Small intestine (tissue), 7 donors: ENCODE data around the gene ZNF787. TPM values are rescaled to one million over a fixed set of nuclear protein-coding genes. Genes with fewer than 3 reads are reported as not detected.

ENCODE experiments used
- DNase-seq, 2 donors: peaks; one replicate each; pipeline versions ENCODE4 v3.0.0 to v3.0.0-alpha.2; 2013
- FAIRE-seq: peaks from 2 replicates; lab custom pipeline; 2012; peaks lifted over from hg19 to GRCh38; lab: Jason Lieb, UNC
- H3K27ac ChIP-seq, 3 donors: one replicate each; pipeline ENCODE4 v1.5.1; 2013; ENCODE audit warnings: low read length in 2 of 3, mild to moderate bottlenecking in 2 of 3, control low read depth in 1 of 3, inconsistent platforms in 1 of 3, low read depth in 1 of 3, moderate library complexity in 1 of 3
- H3K27me3 ChIP-seq, 3 donors: one replicate each; pipeline ENCODE4 v1.6.1; 2013; ENCODE audit warnings: low read length in 3 of 3, inconsistent platforms in 1 of 3; ENCODE audit not compliant: control insufficient read depth in 3 of 3, insufficient read depth in 3 of 3
- H3K36me3 ChIP-seq, 3 donors: one replicate each; pipeline ENCODE4 v1.6.1; 2013; ENCODE audit warnings: low read length in 3 of 3, inconsistent platforms in 1 of 3, low read depth in 1 of 3, mild to moderate bottlenecking in 1 of 3, moderate library complexity in 1 of 3; ENCODE audit not compliant: control insufficient read depth in 3 of 3, insufficient read depth in 2 of 3
- H3K4me1 ChIP-seq, 3 donors: one replicate each; pipeline ENCODE4 v1.6.1; 2013; ENCODE audit warnings: low read length in 2 of 3, inconsistent platforms in 1 of 3, low read depth in 1 of 3, mild to moderate bottlenecking in 1 of 3, moderate library complexity in 1 of 3; ENCODE audit not compliant: control insufficient read depth in 3 of 3, insufficient read depth in 2 of 3
- H3K4me3 ChIP-seq, 3 donors: one replicate each; pipeline ENCODE4 v1.5.1; 2013; ENCODE audit warnings: low read length in 3 of 3, control low read depth in 1 of 3, inconsistent platforms in 1 of 3, low read depth in 1 of 3, mild to moderate bottlenecking in 1 of 3, moderate library complexity in 1 of 3
- H3K9me3 ChIP-seq, 2 donors: one replicate each; pipeline ENCODE4 v1.6.1; 2013; ENCODE audit warnings: low read depth in 1 of 2, low read length in 1 of 2; ENCODE audit not compliant: control insufficient read depth in 2 of 2, insufficient read depth in 1 of 2
- WGBS, 3 donors: extraction: QIAGEN DNeasy Blood & Tissue Kit; methylation state at CpG; one replicate each; pipeline ENCODE4 v1.1.7; 2013; 5-methylcytosine and 5-hydroxymethylcytosine counted together
- polyA plus RNA-seq, 4 donors: library from polyadenylated mRNA; stranded (reverse) in 3 of 4; unstranded in 1 of 4; fragments of 200-250 nt in 3 of 4; fragments of 120-200 nt in 1 of 4; gene quantifications; one replicate each; pipeline versions ENCODE4 v1.2.1 to v1.2.3, GENCODE V29; 2013
- donor health status: healthy with polysubstance abuse.
- donor health status: control.
- donor health status: control.
- donor health status: Bipolar disorder and iron deficiency.
- donor health status: healthy.

ZNF787 gene
- polyA plus RNA-seq, 4 donors: 29.9 to 34.9 (median 31.8) TPM

GRCh38 chr19:56089344-56089743 is 31.8 kb downstream of the ZNF787 start:
- 83 to 90% (median 87%) methylated on average over 14 of the region's 14 CpGs for WGBS, 3 donors
- DNase-seq (no peak), FAIRE-seq (no peak)
- H3K27me3 ChIP-seq: no peaks in the 10 kb centered on the region
- H3K4me3 ChIP-seq: no peak overlapping the region
- H3K4me1 ChIP-seq: no peaks in the 10 kb centered on the region
- peaks cover 0 to 18% of the 10 kb centered on the region in 2 donors for H3K9me3 ChIP-seq
- H3K36me3 ChIP-seq: peaks cover 8 to 63% (median 14%) of the 10 kb centered on the region in 3 donors
- no peak overlapping the region for H3K27ac ChIP-seq

GRCh38 chr19:56088497-56089215 is 32.4 kb downstream of the ZNF787 start:
- DNase-seq: no peak
- H3K27me3 ChIP-seq: no peaks in the 10 kb centered on the region
- peaks cover 8 to 63% (median 14%) of the 10 kb centered on the region in 3 donors for H3K36me3 ChIP-seq
- no peaks in the 10 kb centered on the region for H3K4me1 ChIP-seq
- FAIRE-seq: no peak
- peaks cover 0 to 17% of the 10 kb centered on the region in 2 donors for H3K9me3 ChIP-seq
- H3K4me3 ChIP-seq: no peak overlapping the region
- H3K27ac ChIP-seq: no peak overlapping the region
- WGBS, 3 donors: 96 to 98% (median 97%) methylated on average over 63 to 66 of the region's 66 CpGs

- DNase-seq (no peak), FAIRE-seq (no peak)
- H3K27ac ChIP-seq: no peak overlapping the region
- H3K36me3 ChIP-seq: peaks cover 8 to 55% (median 10%) of the 10 kb centered on the region in 3 donors
- H3K4me1 ChIP-seq: no peaks in the 10 kb centered on the region
- 86 to 98% (median 95%) methylated on average over 62 to 104 of the region's 104 CpGs for WGBS, 3 donors
- no peaks in the 10 kb centered on the region for H3K27me3 ChIP-seq
- no peak overlapping the region for H3K4me3 ChIP-seq
- peaks cover 0 to 9% of the 10 kb centered on the region in 2 donors for H3K9me3 ChIP-seq
Observed at GRCh38 chr19:56087647-56088496, 33.2 kb downstream of the ZNF787 start.

- WGBS, 3 donors: 80 to 85% (median 83%) methylated on average over 46 to 49 of the region's 49 CpGs
- DNase-seq: no peak
- H3K4me1 ChIP-seq: no peaks in the 10 kb centered on the region
- peaks cover 8 to 46% (median 8%) of the 10 kb centered on the region in 3 donors for H3K36me3 ChIP-seq
- H3K27ac ChIP-seq: no peak overlapping the region
- peaks cover 0 to 2% (median 1%) of the 10 kb centered on the region in 3 donors for H3K27me3 ChIP-seq
- no peak overlapping the region for H3K4me3 ChIP-seq
- no peak for FAIRE-seq
- no peaks in the 10 kb centered on the region for H3K9me3 ChIP-seq
Observed at GRCh38 chr19:56086671-56087430, 34.2 kb downstream of the ZNF787 start.

- no peak for FAIRE-seq
- peaks cover 0 to 7% (median 0%) of the 10 kb centered on the region in 3 donors for H3K4me1 ChIP-seq
- H3K9me3 ChIP-seq: no peaks in the 10 kb centered on the region
- peaks cover 8 to 36% (median 8%) of the 10 kb centered on the region in 3 donors for H3K36me3 ChIP-seq
- H3K27ac ChIP-seq: no peak overlapping the region
- H3K27me3 ChIP-seq: peaks cover 0 to 8% (median 2%) of the 10 kb centered on the region in 3 donors
- DNase-seq: no peak
- H3K4me3 ChIP-seq: no peak overlapping the region
- WGBS, 3 donors: 88 to 92% (median 92%) methylated on average over 10 of the region's 10 CpGs
Observed at GRCh38 chr19:56085571-56086275, 35.4 kb downstream of the ZNF787 start.

- Histone ChIP-seq H3K4me3 (no peak overlapping the region), H3K27ac (no peak overlapping the region), H3K9me3 (no peaks in the 10 kb centered on the region), H3K4me1 (peaks cover 0 to 9% (median 0%) of the 10 kb centered on the region in 3 donors), H3K27me3 (peaks cover 0 to 9% (median 2%) of the 10 kb centered on the region in 3 donors), H3K36me3 (peaks cover 8 to 31% (median 8%) of the 10 kb centered on the region in 3 donors)
- 73 to 79% (median 76%) methylated on average over 18 of the region's 18 CpGs for WGBS, 3 donors
- no peak for DNase-seq
- FAIRE-seq: no peak
Observed at GRCh38 chr19:56084835-56085536, 36.1 kb downstream of the ZNF787 start.

- no peaks in the 10 kb centered on the region for H3K9me3 ChIP-seq
- H3K27me3 ChIP-seq: peaks cover 0 to 9% (median 2%) of the 10 kb centered on the region in 3 donors
- H3K4me1 ChIP-seq: peaks cover 0 to 9% (median 0%) of the 10 kb centered on the region in 3 donors
- 55 to 59% (median 56%) methylated on average over 8 to 9 of the region's 9 CpGs for WGBS, 3 donors
- DNase-seq (no peak), FAIRE-seq (no peak)
- H3K36me3 ChIP-seq: peaks cover 6 to 22% (median 8%) of the 10 kb centered on the region in 3 donors
- H3K4me3 ChIP-seq: no peak overlapping the region
- H3K27ac ChIP-seq: no peak overlapping the region
Observed at GRCh38 chr19:56083668-56084067, 37.4 kb downstream of the ZNF787 start.
